ENCODE measurements around the gene FTCDNL1. TPM values are rescaled to one million over a fixed set of nuclear protein-coding genes. Genes with fewer than 3 reads are reported as not detected.

Gene FTCDNL1
- total and polyA plus RNA-seq, 5 donors from 2014 or later = 0.28 to 1.3 (median 0.44) TPM; not detected in 1

- Mint-ChIP-seq H3K27ac (no peak overlapping the region), H3K36me3 (peaks cover 4% of the 10 kb centered on the region), H3K9me3 (peaks cover 0 to 2% (median 0%) of the 10 kb centered on the region in 7 donors), H3K4me1 (peaks cover 0 to 4% (median 0%) of the 10 kb centered on the region in 4 donors), H3K4me3 (no peak overlapping the region), H3K27me3 (peaks cover 8% of the 10 kb centered on the region)
- ATAC-seq (ENCODE audit: low read depth in 2 of 2) (no peak), DNase-seq (no peak)
- Histone ChIP-seq H3K27ac (ENCODE audit: insufficient read depth, low read length, poor library complexity, severe bottlenecking) (no peak overlapping the region), H3K9me3 (ENCODE audit: control insufficient read depth in 2 of 2, low read length in 2 of 2) (no peaks in the 10 kb centered on the region), H3K27me3 (ENCODE audit: control insufficient read depth, insufficient read depth, low read length) (no peaks in the 10 kb centered on the region), H3K4me1 (ENCODE audit: control insufficient read depth, insufficient read depth, low read length, poor library complexity, severe bottlenecking) (no peaks in the 10 kb centered on the region), H3K36me3 (ENCODE audit: control insufficient read depth, insufficient read depth, low read length) (no peaks in the 10 kb centered on the region), H3K4me3 (ENCODE audit: low read depth, low read length) (no peak overlapping the region)
Observed at GRCh38 chr2:199841409-199841808, 9.6 kb downstream of the FTCDNL1 start.

GRCh38 chr2:199838399-199838798, 12.6 kb downstream of the FTCDNL1 start:
- Mint-ChIP-seq H3K4me3 (no peak overlapping the region), H3K9me3 (peaks cover 0 to 2% (median 0%) of the 10 kb centered on the region in 7 donors), H3K27ac (no peak overlapping the region), H3K36me3 (peaks cover 4% of the 10 kb centered on the region), H3K4me1 (no peaks in the 10 kb centered on the region), H3K27me3 (no peaks in the 10 kb centered on the region)
- Histone ChIP-seq H3K27me3 (ENCODE audit: control insufficient read depth, insufficient read depth, low read length) (no peaks in the 10 kb centered on the region), H3K4me1 (ENCODE audit: control insufficient read depth, insufficient read depth, low read length, poor library complexity, severe bottlenecking) (no peaks in the 10 kb centered on the region), H3K36me3 (ENCODE audit: control insufficient read depth, insufficient read depth, low read length) (no peaks in the 10 kb centered on the region), H3K4me3 (ENCODE audit: low read depth, low read length) (no peak overlapping the region), H3K9me3 (ENCODE audit: control insufficient read depth in 2 of 2, low read length in 2 of 2) (no peaks in the 10 kb centered on the region), H3K27ac (ENCODE audit: insufficient read depth, low read length, poor library complexity, severe bottlenecking) (no peak overlapping the region)
- DNase-seq (no peak), ATAC-seq (ENCODE audit: low read depth in 2 of 2) (no peak)

DNA sequence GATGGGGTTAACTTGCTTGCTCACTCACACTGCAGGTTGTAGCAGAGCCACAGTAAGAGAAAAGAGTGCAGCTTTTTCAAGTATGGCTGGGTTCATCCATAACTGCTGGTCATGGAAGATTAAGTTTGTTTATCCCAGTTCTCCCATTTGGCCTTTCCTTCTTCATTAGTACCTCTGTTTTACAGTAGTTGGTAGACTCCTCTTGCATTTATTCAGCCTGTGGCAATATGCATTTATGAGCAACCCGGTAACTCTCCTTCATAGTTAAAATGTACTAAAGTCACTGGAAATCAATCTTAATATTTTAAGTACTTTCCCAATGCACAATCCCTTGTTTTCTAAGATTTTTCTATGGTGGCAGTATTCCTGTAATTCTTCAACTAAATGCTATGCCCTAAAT, 14.0 kb downstream of the FTCDNL1 start:
- Histone ChIP-seq H3K27ac (ENCODE audit: insufficient read depth, low read length, poor library complexity, severe bottlenecking) (no peak overlapping the region), H3K36me3 (ENCODE audit: control insufficient read depth, insufficient read depth, low read length) (no peaks in the 10 kb centered on the region), H3K4me1 (ENCODE audit: control insufficient read depth, insufficient read depth, low read length, poor library complexity, severe bottlenecking) (no peaks in the 10 kb centered on the region), H3K27me3 (ENCODE audit: control insufficient read depth, insufficient read depth, low read length) (no peaks in the 10 kb centered on the region), H3K9me3 (ENCODE audit: control insufficient read depth in 2 of 2, low read length in 2 of 2) (no peaks in the 10 kb centered on the region), H3K4me3 (ENCODE audit: low read depth, low read length) (no peak overlapping the region)
- DNase-seq = no peak
- Mint-ChIP-seq H3K36me3 (peaks cover 4% of the 10 kb centered on the region), H3K4me3 (no peak overlapping the region), H3K9me3 (peaks cover 0 to 2% (median 0%) of the 10 kb centered on the region in 7 donors), H3K4me1 (no peaks in the 10 kb centered on the region), H3K27me3 (no peaks in the 10 kb centered on the region), H3K27ac (no peak overlapping the region)
- ATAC-seq (ENCODE audit: low read depth in 2 of 2) = no peak

DNA sequence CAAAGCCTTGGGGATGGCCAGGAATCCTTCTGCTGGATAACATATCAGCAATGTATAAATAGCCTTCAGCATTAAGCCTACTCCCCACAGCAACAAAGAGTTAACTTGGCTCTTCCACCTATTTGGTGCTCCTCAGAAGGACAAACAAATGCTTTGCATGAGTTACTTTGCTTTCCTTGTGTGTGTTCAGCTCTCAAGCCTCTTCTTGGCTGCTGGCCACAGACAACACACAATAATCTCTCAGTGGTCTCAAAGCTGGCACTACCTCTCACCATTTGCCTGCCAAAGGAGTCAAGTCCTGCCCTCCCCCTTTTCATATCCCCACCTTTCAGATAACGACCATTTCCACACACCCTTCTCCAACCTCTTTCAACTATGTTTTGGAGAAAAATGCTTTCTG, 17.5 kb downstream of the FTCDNL1 start:
- Mint-ChIP-seq H3K36me3 (no peaks in the 10 kb centered on the region), H3K4me3 (no peak overlapping the region), H3K4me1 (no peaks in the 10 kb centered on the region), H3K27me3 (peaks cover 4% of the 10 kb centered on the region), H3K27ac (no peak overlapping the region), H3K9me3 (peaks cover 0 to 2% (median 0%) of the 10 kb centered on the region in 7 donors)
- Histone ChIP-seq H3K4me1 (ENCODE audit: control insufficient read depth, insufficient read depth, low read length, poor library complexity, severe bottlenecking) (no peaks in the 10 kb centered on the region), H3K27ac (ENCODE audit: insufficient read depth, low read length, poor library complexity, severe bottlenecking) (no peak overlapping the region), H3K27me3 (ENCODE audit: control insufficient read depth, insufficient read depth, low read length) (no peaks in the 10 kb centered on the region), H3K9me3 (ENCODE audit: control insufficient read depth in 2 of 2, low read length in 2 of 2) (no peaks in the 10 kb centered on the region), H3K36me3 (ENCODE audit: control insufficient read depth, insufficient read depth, low read length) (no peaks in the 10 kb centered on the region), H3K4me3 (ENCODE audit: low read depth, low read length) (no peak overlapping the region)
- ATAC-seq (ENCODE audit: low read depth in 2 of 2) (no peak), DNase-seq (no peak)

DNA sequence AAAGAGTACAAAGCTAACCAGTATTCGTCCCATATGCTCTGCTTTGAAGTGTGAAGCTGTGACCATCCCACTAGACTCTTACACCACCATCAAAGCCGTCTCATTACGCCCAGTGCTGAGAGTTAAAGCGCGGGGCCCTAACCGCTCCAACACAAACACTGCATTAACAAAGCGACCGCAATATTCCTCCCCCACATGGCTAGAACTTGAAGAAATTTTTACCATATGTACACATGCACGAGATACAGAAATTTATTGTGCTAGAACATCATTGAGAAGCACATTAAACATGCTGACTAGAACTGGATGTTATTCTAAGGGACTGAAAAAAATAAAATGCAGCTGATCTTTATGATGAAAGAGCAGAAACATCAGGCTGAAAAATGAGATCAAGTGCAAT, 20.5 kb downstream of the FTCDNL1 start:
- H3K36me3 Mint-ChIP-seq = no peaks in the 10 kb centered on the region
- DNase-seq (no peak), ATAC-seq (ENCODE audit: low read depth in 2 of 2) (no peak)
- peaks cover 2% of the 10 kb centered on the region for H3K27me3 ChIP-seq (ENCODE audit: control insufficient read depth, insufficient read depth, low read length)
- no peaks in the 10 kb centered on the region for H3K36me3 ChIP-seq (ENCODE audit: control insufficient read depth, insufficient read depth, low read length)
- peaks cover 8% of the 10 kb centered on the region for H3K27me3 Mint-ChIP-seq
- no peaks in the 10 kb centered on the region for H3K4me1 ChIP-seq (ENCODE audit: control insufficient read depth, insufficient read depth, low read length, poor library complexity, severe bottlenecking)
- no peak overlapping the region for H3K27ac Mint-ChIP-seq
- no peak overlapping the region for H3K4me3 Mint-ChIP-seq
- no peaks in the 10 kb centered on the region for H3K4me1 Mint-ChIP-seq
- no peaks in the 10 kb centered on the region for H3K9me3 ChIP-seq (ENCODE audit: control insufficient read depth in 2 of 2, low read length in 2 of 2)
- no peak overlapping the region for H3K27ac ChIP-seq (ENCODE audit: insufficient read depth, low read length, poor library complexity, severe bottlenecking)
- H3K9me3 Mint-ChIP-seq = no peaks in the 10 kb centered on the region
- H3K4me3 ChIP-seq (ENCODE audit: low read depth, low read length) = no peak overlapping the region

GRCh38 chr2:199829628-199830027, 21.4 kb downstream of the FTCDNL1 start:
- H3K9me3 Mint-ChIP-seq = peaks cover 0 to 2% (median 0%) of the 10 kb centered on the region in 7 donors
- no peak overlapping the region for H3K27ac Mint-ChIP-seq
- H3K27me3 ChIP-seq (ENCODE audit: control insufficient read depth, insufficient read depth, low read length) = peaks cover 2% of the 10 kb centered on the region
- H3K4me3 ChIP-seq (ENCODE audit: low read depth, low read length) = no peak overlapping the region
- H3K36me3 ChIP-seq (ENCODE audit: control insufficient read depth, insufficient read depth, low read length) = no peaks in the 10 kb centered on the region
- H3K4me3 Mint-ChIP-seq = no peak overlapping the region
- no peaks in the 10 kb centered on the region for H3K36me3 Mint-ChIP-seq
- DNase-seq (no peak), ATAC-seq (ENCODE audit: low read depth in 2 of 2) (no peak)
- H3K4me1 Mint-ChIP-seq = no peaks in the 10 kb centered on the region
- H3K27me3 Mint-ChIP-seq = peaks cover 8% of the 10 kb centered on the region
- H3K9me3 ChIP-seq (ENCODE audit: control insufficient read depth in 2 of 2, low read length in 2 of 2) = no peaks in the 10 kb centered on the region
- H3K4me1 ChIP-seq (ENCODE audit: control insufficient read depth, insufficient read depth, low read length, poor library complexity, severe bottlenecking) = no peaks in the 10 kb centered on the region
- H3K27ac ChIP-seq (ENCODE audit: insufficient read depth, low read length, poor library complexity, severe bottlenecking) = no peak overlapping the region

DNA sequence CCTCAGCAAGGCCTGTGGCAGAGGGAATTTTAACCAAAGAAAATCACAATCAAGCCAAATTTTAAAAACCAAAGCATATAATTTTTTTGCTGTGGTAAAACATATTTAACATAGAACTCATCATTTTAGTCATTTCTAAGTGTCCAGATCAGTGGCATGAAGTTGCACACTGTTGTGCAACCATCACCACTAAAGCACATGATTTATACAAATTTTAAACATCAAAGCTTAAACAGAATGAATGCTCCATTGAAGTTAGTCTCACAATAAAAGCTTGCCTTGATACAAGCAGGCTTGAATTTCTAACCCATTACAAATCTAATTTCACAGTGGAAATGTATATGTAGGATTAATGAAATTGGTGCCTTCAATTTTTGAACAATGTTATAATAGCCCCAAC, 31.2 kb downstream of the FTCDNL1 start:
- H3K4me3 ChIP-seq (ENCODE audit: low read depth, low read length) = no peak overlapping the region
- Mint-ChIP-seq H3K27me3 (peaks cover 5% of the 10 kb centered on the region), H3K4me1 (no peaks in the 10 kb centered on the region), H3K27ac (no peak overlapping the region), H3K4me3 (no peak overlapping the region), H3K9me3 (peaks cover 0 to 1% (median 0%) of the 10 kb centered on the region in 7 donors), H3K36me3 (no peaks in the 10 kb centered on the region)
- no peaks in the 10 kb centered on the region for H3K27me3 ChIP-seq (ENCODE audit: control insufficient read depth, insufficient read depth, low read length)
- no peaks in the 10 kb centered on the region for H3K9me3 ChIP-seq (ENCODE audit: control insufficient read depth in 2 of 2, low read length in 2 of 2)
- DNase-seq = no peak
- H3K27ac ChIP-seq (ENCODE audit: insufficient read depth, low read length, poor library complexity, severe bottlenecking) = no peak overlapping the region
- no peaks in the 10 kb centered on the region for H3K4me1 ChIP-seq (ENCODE audit: control insufficient read depth, insufficient read depth, low read length, poor library complexity, severe bottlenecking)
- no peaks in the 10 kb centered on the region for H3K36me3 ChIP-seq (ENCODE audit: control insufficient read depth, insufficient read depth, low read length)
- no peak for ATAC-seq (ENCODE audit: low read depth in 2 of 2)

DNA sequence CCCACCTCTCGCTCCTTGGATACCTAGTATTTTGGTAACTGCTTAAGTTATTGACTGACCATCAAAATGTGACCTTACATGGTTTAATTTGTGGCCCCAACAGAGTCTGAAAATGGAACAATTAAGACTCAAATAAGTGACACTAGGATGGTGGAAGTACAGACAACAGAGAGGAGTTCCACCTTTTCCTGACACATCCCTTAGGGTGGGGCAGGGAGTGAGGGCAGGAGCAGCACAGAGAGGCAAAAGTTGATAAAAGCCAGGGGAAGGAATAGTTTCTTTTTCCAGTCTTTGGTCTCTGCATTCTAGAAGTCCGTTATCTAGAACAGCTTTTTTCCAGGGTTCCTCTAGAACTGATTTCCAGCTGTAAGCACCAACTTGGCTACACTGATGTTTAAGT, 32.2 kb downstream of the FTCDNL1 start:
- H3K27me3 Mint-ChIP-seq = peaks cover 10% of the 10 kb centered on the region
- no peak overlapping the region for H3K4me3 ChIP-seq (ENCODE audit: low read depth, low read length)
- no peak for ATAC-seq (ENCODE audit: low read depth in 2 of 2)
- H3K4me3 Mint-ChIP-seq = no peak overlapping the region
- no peaks in the 10 kb centered on the region for H3K27me3 ChIP-seq (ENCODE audit: control insufficient read depth, insufficient read depth, low read length)
- H3K9me3 Mint-ChIP-seq = peaks cover 0 to 1% (median 0%) of the 10 kb centered on the region in 7 donors
- H3K27ac ChIP-seq (ENCODE audit: insufficient read depth, low read length, poor library complexity, severe bottlenecking) = no peak overlapping the region
- H3K36me3 ChIP-seq (ENCODE audit: control insufficient read depth, insufficient read depth, low read length) = no peaks in the 10 kb centered on the region
- no peaks in the 10 kb centered on the region for H3K4me1 ChIP-seq (ENCODE audit: control insufficient read depth, insufficient read depth, low read length, poor library complexity, severe bottlenecking)
- no peak for DNase-seq
- no peaks in the 10 kb centered on the region for H3K9me3 ChIP-seq (ENCODE audit: control insufficient read depth in 2 of 2, low read length in 2 of 2)
- H3K36me3 Mint-ChIP-seq = no peaks in the 10 kb centered on the region
- no peaks in the 10 kb centered on the region for H3K4me1 Mint-ChIP-seq
- no peak overlapping the region for H3K27ac Mint-ChIP-seq
